ENCODE results near the gene PTGER1.

DNA sequence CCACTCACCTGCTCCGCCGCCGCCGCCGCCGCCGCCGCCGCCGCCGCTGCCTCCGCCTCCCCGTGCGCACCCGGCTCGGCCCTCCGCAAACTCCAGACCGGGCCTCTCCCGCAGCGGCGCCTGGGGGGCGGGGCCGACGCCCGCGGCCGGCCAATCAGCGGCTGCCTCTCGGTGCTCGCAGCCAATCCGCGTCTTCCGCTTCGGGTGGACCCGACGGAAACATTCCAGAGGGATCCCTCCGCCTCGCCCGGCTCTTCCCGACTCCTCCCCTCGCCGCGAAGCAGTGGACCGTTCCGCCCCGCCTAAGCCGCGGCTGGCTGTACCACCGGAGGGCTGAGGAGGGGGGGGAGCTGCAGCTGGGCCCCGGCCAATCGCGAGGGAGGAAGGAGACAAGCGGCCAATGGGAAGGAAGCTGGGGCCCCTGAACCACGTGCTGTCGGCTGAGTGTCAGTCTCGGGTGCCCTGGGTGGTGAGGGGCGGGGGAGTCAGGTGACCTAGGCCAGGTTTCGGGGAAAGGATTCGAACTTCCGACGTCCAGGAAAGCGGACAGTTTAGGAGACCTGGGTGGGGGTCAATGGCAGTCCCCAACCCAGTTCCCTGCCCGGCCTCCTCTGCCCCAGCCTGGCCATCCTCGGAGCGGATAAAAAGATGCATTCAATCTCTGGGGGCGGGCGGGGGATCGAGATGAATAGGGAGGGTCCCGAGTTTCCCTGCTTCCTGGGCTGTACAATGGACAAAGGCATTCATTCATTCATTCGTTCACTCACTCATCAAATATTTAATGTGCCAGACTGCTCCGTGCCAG is 21.1 kb upstream of the PTGER1 start, which contains the start of gene GIPC1:
- TF ChIP-seq, protein P1, sequence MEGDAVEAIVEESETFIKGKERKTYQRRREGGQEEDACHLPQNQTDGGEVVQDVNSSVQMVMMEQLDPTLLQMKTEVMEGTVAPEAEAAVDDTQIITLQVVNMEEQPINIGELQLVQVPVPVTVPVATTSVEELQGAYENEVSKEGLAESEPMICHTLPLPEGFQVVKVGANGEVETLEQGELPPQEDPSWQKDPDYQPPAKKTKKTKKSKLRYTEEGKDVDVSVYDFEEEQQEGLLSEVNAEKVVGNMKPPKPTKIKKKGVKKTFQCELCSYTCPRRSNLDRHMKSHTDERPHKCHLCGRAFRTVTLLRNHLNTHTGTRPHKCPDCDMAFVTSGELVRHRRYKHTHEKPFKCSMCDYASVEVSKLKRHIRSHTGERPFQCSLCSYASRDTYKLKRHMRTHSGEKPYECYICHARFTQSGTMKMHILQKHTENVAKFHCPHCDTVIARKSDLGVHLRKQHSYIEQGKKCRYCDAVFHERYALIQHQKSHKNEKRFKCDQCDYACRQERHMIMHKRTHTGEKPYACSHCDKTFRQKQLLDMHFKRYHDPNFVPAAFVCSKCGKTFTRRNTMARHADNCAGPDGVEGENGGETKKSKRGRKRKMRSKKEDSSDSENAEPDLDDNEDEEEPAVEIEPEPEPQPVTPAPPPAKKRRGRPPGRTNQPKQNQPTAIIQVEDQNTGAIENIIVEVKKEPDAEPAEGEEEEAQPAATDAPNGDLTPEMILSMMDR (IDR thresholded peaks at IDR 0.05; ENCODE audit: poor library complexity) = no peak
- TF ChIP-seq EZH2phosphoT487 (IDR thresholded peaks at IDR 0.05; ENCODE audit: low read depth, severe bottlenecking, unreplicated experiment) = no peak
- no peak for TF ChIP-seq EZH2 (IDR thresholded peaks at IDR 0.05; ENCODE audit: borderline replicate concordance)
